WI38 (cell line): ENCODE data around the gene RHPN2.
"Not testable (repeated sequence)": the region's sequence is repeated elsewhere in the genome, so short reads cannot be mapped to it uniquely, and the experiment has no call there.

ENCODE experiments used
- H3K4me3 ChIP-seq: 2 replicates; pipeline ENCODE4 v1.5.1; 2011; ENCODE audit warnings: low read depth, mild to moderate bottlenecking, control low read depth, low read length
- TF ChIP-seq, protein P1 (sequence below): IDR thresholded peaks from 2 replicates; pipeline ENCODE4 v1.5.1; 2012; ENCODE audit warnings: low read depth, mild to moderate bottlenecking, control low read depth, low read length

The RHPN2 gene

DNA sequence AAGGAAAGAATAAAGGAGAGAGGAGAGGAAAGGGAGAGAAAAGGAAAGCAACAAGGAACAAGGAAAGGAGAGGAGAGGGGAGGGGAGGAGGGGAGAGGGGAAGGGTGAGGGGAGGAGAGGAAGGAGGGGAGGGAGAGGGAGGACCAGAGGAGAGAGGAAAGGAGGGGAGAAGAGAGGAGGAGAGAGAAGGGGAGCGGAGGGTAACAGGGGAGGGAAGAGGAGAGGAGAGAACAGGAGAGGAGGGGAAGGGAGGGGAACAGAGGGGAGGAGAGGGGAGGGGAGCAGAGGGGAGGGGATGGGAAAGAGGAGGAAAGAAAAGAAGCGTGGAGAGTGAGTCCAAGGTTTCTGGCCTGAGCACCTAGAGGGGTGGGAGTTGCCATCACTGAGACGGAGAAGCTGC lies 66.0 kb downstream of the RHPN2 start:
- H3K4me3 ChIP-seq = no peak overlapping the region
- TF ChIP-seq, protein P1, sequence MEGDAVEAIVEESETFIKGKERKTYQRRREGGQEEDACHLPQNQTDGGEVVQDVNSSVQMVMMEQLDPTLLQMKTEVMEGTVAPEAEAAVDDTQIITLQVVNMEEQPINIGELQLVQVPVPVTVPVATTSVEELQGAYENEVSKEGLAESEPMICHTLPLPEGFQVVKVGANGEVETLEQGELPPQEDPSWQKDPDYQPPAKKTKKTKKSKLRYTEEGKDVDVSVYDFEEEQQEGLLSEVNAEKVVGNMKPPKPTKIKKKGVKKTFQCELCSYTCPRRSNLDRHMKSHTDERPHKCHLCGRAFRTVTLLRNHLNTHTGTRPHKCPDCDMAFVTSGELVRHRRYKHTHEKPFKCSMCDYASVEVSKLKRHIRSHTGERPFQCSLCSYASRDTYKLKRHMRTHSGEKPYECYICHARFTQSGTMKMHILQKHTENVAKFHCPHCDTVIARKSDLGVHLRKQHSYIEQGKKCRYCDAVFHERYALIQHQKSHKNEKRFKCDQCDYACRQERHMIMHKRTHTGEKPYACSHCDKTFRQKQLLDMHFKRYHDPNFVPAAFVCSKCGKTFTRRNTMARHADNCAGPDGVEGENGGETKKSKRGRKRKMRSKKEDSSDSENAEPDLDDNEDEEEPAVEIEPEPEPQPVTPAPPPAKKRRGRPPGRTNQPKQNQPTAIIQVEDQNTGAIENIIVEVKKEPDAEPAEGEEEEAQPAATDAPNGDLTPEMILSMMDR = no peak

DNA sequence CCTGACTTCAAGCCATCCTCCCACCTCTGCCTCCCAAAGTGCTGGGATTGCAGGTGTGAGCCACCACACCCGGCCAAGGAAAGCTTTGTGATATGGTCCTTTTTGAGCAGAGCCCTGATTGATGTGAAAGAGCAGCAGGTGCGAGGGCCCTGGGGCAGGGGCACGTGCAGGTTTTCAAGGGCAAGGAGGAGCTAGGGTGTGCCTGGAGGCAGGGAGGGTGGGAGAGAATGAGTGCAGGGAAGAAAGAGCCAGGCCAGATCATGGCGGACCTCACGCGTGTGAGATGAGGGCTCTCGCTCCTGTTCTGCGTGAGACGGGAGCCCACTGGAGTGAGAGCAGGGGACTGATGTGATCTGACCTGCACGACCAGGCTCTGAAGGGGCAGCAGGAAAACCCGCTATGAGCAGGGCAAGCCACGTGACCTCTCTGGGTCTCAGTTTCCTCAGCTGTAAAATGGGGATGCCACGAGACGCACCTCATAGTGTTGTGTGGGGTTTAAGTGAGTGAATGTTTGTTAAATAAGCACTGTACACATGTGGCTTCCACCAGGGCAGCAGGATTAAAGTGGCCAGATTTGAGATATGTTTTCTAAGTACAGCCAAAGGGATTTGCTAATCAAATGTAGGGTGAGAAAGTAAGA lies 66.9 kb downstream of the RHPN2 start:
- H3K4me3 ChIP-seq = no peak overlapping the region
- TF ChIP-seq, protein P1 = no peak

GRCh38 chr19:32997061-32997464 lies 67.6 kb downstream of the RHPN2 start:
- H3K4me3 ChIP-seq = not testable (repeated sequence)

GRCh38 chr19:32995966-32996365 lies 68.7 kb downstream of the RHPN2 start:
- H3K4me3 ChIP-seq = not testable (repeated sequence)

- no peak overlapping the region for H3K4me3 ChIP-seq
- TF ChIP-seq, protein P1 = no peak
Measured at GRCh38 chr19:32988724-32989123, 76.0 kb downstream of the RHPN2 start.

GRCh38 chr19:32988254-32988653 lies 76.4 kb downstream of the RHPN2 start:
- not testable (repeated sequence) for H3K4me3 ChIP-seq

- not testable (repeated sequence) for H3K4me3 ChIP-seq
Measured at GRCh38 chr19:32982488-32982887, 82.2 kb downstream of the RHPN2 start.

DNA sequence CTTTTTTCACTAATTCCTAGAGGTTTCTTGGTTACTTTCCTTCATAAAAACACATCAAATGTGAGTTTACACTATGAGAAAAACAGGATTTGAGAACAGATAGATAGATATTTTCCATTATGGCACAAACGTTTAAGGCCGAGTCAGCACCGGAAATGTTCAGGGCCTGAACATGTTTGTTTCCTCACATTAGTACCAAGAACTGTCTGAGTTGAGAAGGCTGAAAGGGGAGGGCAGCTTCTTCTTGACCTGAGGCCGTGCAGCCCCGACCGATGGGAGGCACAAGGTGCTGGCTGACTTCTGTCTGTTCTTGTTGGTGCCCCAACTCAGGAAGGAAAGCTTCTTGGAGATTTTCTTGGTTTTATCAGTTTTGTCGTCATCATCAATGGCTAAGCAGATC lies 84.9 kb downstream of the RHPN2 start:
- H3K4me3 ChIP-seq = not testable (repeated sequence)

DNA sequence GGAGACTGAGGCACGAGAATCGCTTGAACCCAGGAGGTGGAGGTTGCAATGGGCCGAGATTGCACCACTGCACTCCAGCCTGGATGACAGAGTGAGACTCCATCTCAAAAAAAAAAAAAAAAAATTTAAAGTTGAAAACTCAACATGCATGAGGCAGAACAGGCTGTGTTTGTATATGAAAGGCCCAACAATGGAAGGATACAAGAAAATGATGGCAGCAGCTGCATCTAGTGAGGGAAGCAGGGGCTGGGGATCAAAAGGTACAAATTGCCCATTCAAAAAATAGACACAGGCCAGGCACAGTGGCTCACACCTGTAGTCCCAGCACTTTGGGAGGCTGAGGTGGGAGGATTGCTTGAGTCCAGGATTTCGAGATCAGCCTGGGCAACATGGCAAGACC lies 86.9 kb downstream of the RHPN2 start:
- H3K4me3 ChIP-seq = not testable (repeated sequence)

DNA sequence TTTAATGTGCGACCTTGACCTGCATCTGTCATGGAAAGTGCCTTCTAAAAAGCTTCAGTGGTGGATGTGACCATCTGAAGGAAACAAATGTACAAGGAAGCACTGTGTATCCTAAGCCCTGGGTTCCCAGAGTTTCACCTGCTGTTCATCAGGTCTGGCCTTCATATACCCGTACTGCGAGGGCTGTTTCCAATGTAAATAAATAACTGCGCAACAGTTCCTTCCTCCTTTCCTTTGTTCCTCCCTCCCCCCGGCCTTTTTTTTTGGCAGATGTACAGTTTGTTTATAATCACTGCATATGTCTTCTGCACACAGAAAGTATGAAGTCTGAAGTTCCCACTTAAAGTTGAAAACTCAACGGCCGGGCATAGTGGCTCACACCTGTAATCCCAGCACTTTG lies 87.4 kb downstream of the RHPN2 start:
- H3K4me3 ChIP-seq = no peak overlapping the region
- TF ChIP-seq, protein P1 = no peak

GRCh38 chr19:32976223-32976805 lies 88.4 kb downstream of the RHPN2 start:
- no peak overlapping the region for H3K4me3 ChIP-seq
- TF ChIP-seq, protein P1 = peak; percentile 85
